ENCODE results near the gene GARNL3.

DNA sequence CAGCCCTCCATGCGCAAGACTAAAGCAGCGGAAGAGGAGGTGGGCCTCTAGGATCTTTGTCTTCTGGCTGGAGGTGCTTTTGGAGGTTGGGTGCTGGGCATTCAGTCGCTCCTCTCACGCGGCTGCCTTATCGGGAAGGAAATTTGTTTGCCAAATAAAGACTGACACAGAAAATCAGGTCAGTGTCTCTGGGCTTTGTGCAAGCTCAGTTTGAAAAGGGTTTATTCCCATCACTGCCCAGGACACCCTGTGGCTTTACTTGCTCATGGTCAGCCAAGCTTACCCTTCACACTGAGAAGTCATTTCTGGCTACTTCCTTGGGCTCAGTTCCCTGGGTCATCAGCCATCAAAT lies 142.9 kb downstream of the GARNL3 start:
- TF ChIP-seq EZH2 (IDR thresholded peaks at IDR 0.05) (no peak), POLR2AphosphoS5 (IDR thresholded peaks at IDR 0.05; ENCODE audit: borderline replicate concordance, low read depth, low read length) (no peak), FOXP2 (optimal IDR thresholded peaks at IDR 0.05; ENCODE audit: control extremely low read depth, extremely low read length, insufficient read depth) (no peak)
